Cardiac muscle cell (in vitro differentiated cells and primary cell): ENCODE measurements around the gene FOXE3. TPM values are rescaled to one million over a fixed set of nuclear protein-coding genes. Genes with fewer than 3 reads are reported as not detected.

Experiments used
- DNase-seq, 2 donors: peaks; one replicate each; pipeline versions ENCODE4 v3.0.0 to v3.0.0-alpha.2; 2010 to 2017; ENCODE audit warnings: low read depth in 1 of 2, low spot score in 1 of 2
- H3K27ac ChIP-seq: fragments of 200-600 bp; sonication (generic); 2 replicates; pipeline ENCODE4 v1.5.1; 2016
- H3K27me3 ChIP-seq: fragments of 200-600 bp; sonication (generic); 2 replicates; pipeline ENCODE4 v1.6.0; 2016; ENCODE audit warnings: control low read depth
- H3K36me3 ChIP-seq: fragments of 200-600 bp; sonication (generic); 2 replicates; pipeline ENCODE4 v1.5.1; 2016; ENCODE audit warnings: control low read depth
- H3K4me1 ChIP-seq: fragments of 200-600 bp; sonication (generic); 2 replicates; pipeline ENCODE4 v1.8.1; 2017; ENCODE audit warnings: low read depth, mild to moderate bottlenecking, mixed run types
- H3K4me3 ChIP-seq: fragments of 200-600 bp; sonication (generic); 2 replicates; pipeline ENCODE4 v1.5.1; 2016; ENCODE audit warnings: mild to moderate bottlenecking
- H3K9me3 ChIP-seq: fragments of 200-600 bp; sonication (generic); 2 replicates; pipeline ENCODE4 v1.5.1; 2017; ENCODE audit warnings: low read depth, mild to moderate bottlenecking, control low read depth
- CTCF ChIP-seq: IDR thresholded peaks from 2 replicates; pipeline ENCODE4 v1.5.1; 2012; ENCODE audit warnings: low read depth, mild to moderate bottlenecking, low read length
- polyA plus RNA-seq: library from polyadenylated mRNA; unstranded; fragments of >200 nt; fragmentation: Nextera tagmentation; extraction: Ambion mirVana; gene quantifications from 2 replicates; pipeline ENCODE4 v1.2.1, GENCODE V29; 2016
- total RNA-seq: library from RNA; depleted of rRNA; stranded (reverse); fragments of >200 nt; gene quantifications from 2 replicates; pipeline ENCODE4 v1.2.3, GENCODE V29; 2016

The FOXE3 gene
- total and polyA plus RNA-seq, 2 experiments from 2014 or later, result not detected

GRCh38 chr1:47403321-47403910, 12.7 kb upstream of the FOXE3 start:
- no peak for DNase-seq
- Histone ChIP-seq H3K27ac (no peak overlapping the region), H3K36me3 (no peaks in the 10 kb centered on the region), H3K4me1 (peaks cover 16% of the 10 kb centered on the region), H3K27me3 (peaks cover 46% of the 10 kb centered on the region), H3K9me3 (no peaks in the 10 kb centered on the region), H3K4me3 (no peak overlapping the region)
- no peak for TF ChIP-seq CTCF

GRCh38 chr1:47405697-47406096, 10.4 kb upstream of the FOXE3 start:
- Histone ChIP-seq H3K36me3 (no peaks in the 10 kb centered on the region), H3K4me1 (peaks cover 16% of the 10 kb centered on the region), H3K27ac (no peak overlapping the region), H3K27me3 (peaks cover 41% of the 10 kb centered on the region), H3K9me3 (no peaks in the 10 kb centered on the region), H3K4me3 (no peak overlapping the region)
- peak in 1 of 2 donors; percentile 28 for DNase-seq
- no peak for TF ChIP-seq CTCF

GRCh38 chr1:47406966-47407365, 9.1 kb upstream of the FOXE3 start:
- no peak for TF ChIP-seq CTCF
- no peaks in the 10 kb centered on the region for H3K9me3 ChIP-seq
- no peak overlapping the region for H3K4me3 ChIP-seq
- no peaks in the 10 kb centered on the region for H3K36me3 ChIP-seq
- H3K27me3 ChIP-seq, result peaks cover 49% of the 10 kb centered on the region
- H3K27ac ChIP-seq, result no peak overlapping the region
- peaks cover 4% of the 10 kb centered on the region for H3K4me1 ChIP-seq
- no peak for DNase-seq

GRCh38 chr1:47407481-47407880, 8.6 kb upstream of the FOXE3 start:
- Histone ChIP-seq H3K27me3 (peaks cover 54% of the 10 kb centered on the region), H3K27ac (no peak overlapping the region), H3K9me3 (no peaks in the 10 kb centered on the region), H3K4me1 (no peaks in the 10 kb centered on the region), H3K4me3 (no peak overlapping the region), H3K36me3 (no peaks in the 10 kb centered on the region)
- no peak for TF ChIP-seq CTCF
- no peak for DNase-seq

- Histone ChIP-seq H3K36me3 (no peaks in the 10 kb centered on the region), H3K9me3 (no peaks in the 10 kb centered on the region), H3K27ac (no peak overlapping the region), H3K4me1 (no peaks in the 10 kb centered on the region), H3K4me3 (no peak overlapping the region), H3K27me3 (peaks cover 65% of the 10 kb centered on the region)
- DNase-seq, result peak; percentile 62 to 90
- no peak for TF ChIP-seq CTCF
Observed at GRCh38 chr1:47409311-47410067, 6.6 kb upstream of the FOXE3 start.
